ENCODE results near the gene SBF1.

SBF1 gene

GRCh38 chr22:50455201-50455600 lies 19.6 kb downstream of the SBF1 start:
- H3K4me3 Mint-ChIP-seq = no peak overlapping the region
- no peaks in the 10 kb centered on the region for H3K27me3 Mint-ChIP-seq (ENCODE audit: low read depth)
- H3K36me3 Mint-ChIP-seq (ENCODE audit: low read depth) = peaks cover 39% of the 10 kb centered on the region
- no peaks in the 10 kb centered on the region for H3K9me3 Mint-ChIP-seq
- no peak for TF ChIP-seq CTCF (IDR thresholded peaks at IDR 0.05; ENCODE audit: unreplicated experiment in 3 of 3)
- H3K4me1 Mint-ChIP-seq = no peaks in the 10 kb centered on the region
- H3K27ac Mint-ChIP-seq = no peak overlapping the region

GRCh38 chr22:50454556-50455075 lies 20.2 kb downstream of the SBF1 start:
- no peak for TF ChIP-seq CTCF (IDR thresholded peaks at IDR 0.05; ENCODE audit: unreplicated experiment in 3 of 3)
- Mint-ChIP-seq H3K36me3 (ENCODE audit: low read depth) (peaks cover 42% of the 10 kb centered on the region), H3K4me3 (no peak overlapping the region), H3K4me1 (no peaks in the 10 kb centered on the region), H3K9me3 (no peaks in the 10 kb centered on the region), H3K27me3 (ENCODE audit: low read depth) (no peaks in the 10 kb centered on the region), H3K27ac (no peak overlapping the region)

- H3K27ac Mint-ChIP-seq = no peak overlapping the region
- no peak for TF ChIP-seq CTCF (IDR thresholded peaks at IDR 0.05; ENCODE audit: unreplicated experiment in 3 of 3)
- H3K4me1 Mint-ChIP-seq = no peaks in the 10 kb centered on the region
- no peaks in the 10 kb centered on the region for H3K27me3 Mint-ChIP-seq (ENCODE audit: low read depth)
- peaks cover 48% of the 10 kb centered on the region for H3K36me3 Mint-ChIP-seq (ENCODE audit: low read depth)
- no peaks in the 10 kb centered on the region for H3K9me3 Mint-ChIP-seq
- H3K4me3 Mint-ChIP-seq = no peak overlapping the region
These were observed 22.2 kb downstream of the SBF1 start for GRCh38 chr22:50452649-50453048.

- Mint-ChIP-seq H3K36me3 (ENCODE audit: low read depth) (peaks cover 39% of the 10 kb centered on the region), H3K9me3 (no peaks in the 10 kb centered on the region), H3K27me3 (ENCODE audit: low read depth) (no peaks in the 10 kb centered on the region), H3K4me3 (no peak overlapping the region), H3K4me1 (no peaks in the 10 kb centered on the region), H3K27ac (no peak overlapping the region)
- no peak for TF ChIP-seq CTCF (IDR thresholded peaks at IDR 0.05; ENCODE audit: unreplicated experiment in 3 of 3)
These were observed 27.0 kb downstream of the SBF1 start for GRCh38 chr22:50447576-50448551.

- no peak for TF ChIP-seq CTCF (IDR thresholded peaks at IDR 0.05; ENCODE audit: unreplicated experiment in 3 of 3)
- Mint-ChIP-seq H3K27me3 (ENCODE audit: low read depth) (no peaks in the 10 kb centered on the region), H3K27ac (no peak overlapping the region)
These were observed 27.9 kb downstream of the SBF1 start for GRCh38 chr22:50446708-50447575.

More at GRCh38 chr22:50446708-50447575, 27.9 kb downstream of the SBF1 start:
- Mint-ChIP-seq H3K36me3 (ENCODE audit: low read depth) (peaks cover 36% of the 10 kb centered on the region), H3K4me1 (no peaks in the 10 kb centered on the region), H3K4me3 (no peak overlapping the region), H3K9me3 (no peaks in the 10 kb centered on the region)

All from nephron (organoid).